B cell (primary cell): ENCODE data around the gene LGALS4.

Source experiments
- EZH2 ChIP-seq: IDR thresholded peaks from 2 replicates; pipeline ENCODE4 v1.6.1; 2012; ENCODE audit warnings: borderline replicate concordance, low read depth, mild to moderate bottlenecking, moderate library complexity, low read length; ENCODE audit not compliant: insufficient read depth, poor library complexity, severe bottlenecking
- TF ChIP-seq, protein P1 (sequence below): fragments of 200-600 bp; IDR thresholded peaks from one replicate; pipeline ENCODE4 v1.8.0; 2022; ENCODE audit warnings: antibody characterized with exemption, mild to moderate bottlenecking

DNA sequence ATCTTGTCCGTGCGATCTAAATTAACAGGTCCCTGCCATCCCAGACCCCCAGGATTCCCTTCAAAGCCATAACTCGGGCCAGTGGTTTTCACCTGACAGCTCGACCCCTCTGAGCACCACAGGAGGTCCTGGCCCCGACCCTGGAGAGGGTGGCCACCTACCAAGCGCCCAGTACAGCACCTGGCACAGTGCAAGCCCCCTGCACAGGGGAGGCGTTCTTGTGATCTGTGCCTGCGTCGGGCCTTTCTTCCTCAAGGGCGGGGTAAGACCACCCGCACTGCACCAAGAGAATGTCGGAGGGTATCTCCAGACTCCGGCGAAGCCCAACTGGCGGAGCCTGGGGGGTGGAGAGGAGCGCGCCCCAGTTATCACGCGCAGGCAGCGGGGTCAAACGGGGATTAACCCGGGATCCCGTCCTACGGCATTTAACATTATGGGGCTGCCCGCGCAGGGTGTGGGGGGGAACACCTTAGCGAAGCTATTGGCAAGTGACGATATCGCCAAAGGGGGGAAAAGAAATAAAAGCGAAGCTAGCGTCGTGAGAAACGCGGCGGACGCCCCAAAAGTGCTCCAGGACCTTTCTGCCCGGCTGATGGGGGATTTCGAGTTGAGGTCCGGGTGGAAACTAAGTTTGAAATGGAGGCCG lies 38.4 kb upstream of the LGALS4 start:
- TF ChIP-seq, protein P1, sequence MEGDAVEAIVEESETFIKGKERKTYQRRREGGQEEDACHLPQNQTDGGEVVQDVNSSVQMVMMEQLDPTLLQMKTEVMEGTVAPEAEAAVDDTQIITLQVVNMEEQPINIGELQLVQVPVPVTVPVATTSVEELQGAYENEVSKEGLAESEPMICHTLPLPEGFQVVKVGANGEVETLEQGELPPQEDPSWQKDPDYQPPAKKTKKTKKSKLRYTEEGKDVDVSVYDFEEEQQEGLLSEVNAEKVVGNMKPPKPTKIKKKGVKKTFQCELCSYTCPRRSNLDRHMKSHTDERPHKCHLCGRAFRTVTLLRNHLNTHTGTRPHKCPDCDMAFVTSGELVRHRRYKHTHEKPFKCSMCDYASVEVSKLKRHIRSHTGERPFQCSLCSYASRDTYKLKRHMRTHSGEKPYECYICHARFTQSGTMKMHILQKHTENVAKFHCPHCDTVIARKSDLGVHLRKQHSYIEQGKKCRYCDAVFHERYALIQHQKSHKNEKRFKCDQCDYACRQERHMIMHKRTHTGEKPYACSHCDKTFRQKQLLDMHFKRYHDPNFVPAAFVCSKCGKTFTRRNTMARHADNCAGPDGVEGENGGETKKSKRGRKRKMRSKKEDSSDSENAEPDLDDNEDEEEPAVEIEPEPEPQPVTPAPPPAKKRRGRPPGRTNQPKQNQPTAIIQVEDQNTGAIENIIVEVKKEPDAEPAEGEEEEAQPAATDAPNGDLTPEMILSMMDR: no peak
- no peak for TF ChIP-seq EZH2
